ENCODE measurements around the gene CPAMD8. TPM values are rescaled to one million over a fixed set of nuclear protein-coding genes. Genes with fewer than 3 reads are reported as not detected.

CPAMD8 gene
- total and polyA plus RNA-seq, 9 of the 15 experiments (the other 6 are each of a cell fraction or from before 2014, with no cell fraction given): 0.20 to 2.1 (median 1.3) TPM

DNA sequence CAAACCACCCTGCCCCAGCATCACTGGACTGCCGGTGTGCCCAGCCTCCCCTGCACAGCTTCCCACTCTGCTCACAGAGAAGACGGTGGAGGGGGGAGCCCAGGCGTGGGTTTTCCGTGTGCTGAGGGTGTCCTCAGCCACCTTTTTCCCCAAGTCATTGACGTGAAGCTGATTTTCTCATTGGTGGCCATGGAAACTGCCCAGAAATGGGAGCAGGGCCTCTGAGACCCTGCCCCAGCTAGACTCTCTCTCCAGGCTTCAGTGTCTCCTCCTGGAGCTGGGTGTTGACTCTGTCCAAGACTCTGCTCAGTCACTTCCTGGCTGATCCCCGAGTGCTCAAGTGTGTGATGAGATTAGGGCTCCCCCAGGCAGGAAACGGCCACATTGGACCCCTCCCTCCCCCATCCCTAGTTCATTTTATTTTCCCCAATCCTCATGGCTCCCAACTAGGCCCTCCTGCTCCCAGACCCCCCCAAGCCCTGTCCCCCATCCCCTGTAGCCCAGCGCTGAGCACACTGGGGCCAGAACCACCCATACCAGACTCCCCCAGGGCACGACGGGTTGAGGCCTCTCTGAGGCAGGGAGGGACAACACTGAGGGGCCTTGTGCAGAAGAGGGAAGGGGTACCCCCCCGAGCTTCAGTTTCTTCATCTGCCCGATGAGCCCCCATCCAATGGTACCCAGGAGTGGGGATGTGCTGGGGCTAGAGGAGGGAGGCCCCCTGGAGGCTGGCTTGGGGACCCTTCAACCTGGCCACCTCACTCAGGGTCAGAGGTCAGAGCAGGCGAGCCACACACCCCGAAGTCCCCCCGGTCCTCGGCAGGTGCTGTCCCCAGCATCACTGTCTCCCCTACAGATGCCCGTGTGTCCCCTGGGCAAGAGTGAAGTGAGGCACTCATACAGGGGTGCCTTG is 139.0 kb downstream of the CPAMD8 start (continued):
- TF ChIP-seq, protein P1, sequence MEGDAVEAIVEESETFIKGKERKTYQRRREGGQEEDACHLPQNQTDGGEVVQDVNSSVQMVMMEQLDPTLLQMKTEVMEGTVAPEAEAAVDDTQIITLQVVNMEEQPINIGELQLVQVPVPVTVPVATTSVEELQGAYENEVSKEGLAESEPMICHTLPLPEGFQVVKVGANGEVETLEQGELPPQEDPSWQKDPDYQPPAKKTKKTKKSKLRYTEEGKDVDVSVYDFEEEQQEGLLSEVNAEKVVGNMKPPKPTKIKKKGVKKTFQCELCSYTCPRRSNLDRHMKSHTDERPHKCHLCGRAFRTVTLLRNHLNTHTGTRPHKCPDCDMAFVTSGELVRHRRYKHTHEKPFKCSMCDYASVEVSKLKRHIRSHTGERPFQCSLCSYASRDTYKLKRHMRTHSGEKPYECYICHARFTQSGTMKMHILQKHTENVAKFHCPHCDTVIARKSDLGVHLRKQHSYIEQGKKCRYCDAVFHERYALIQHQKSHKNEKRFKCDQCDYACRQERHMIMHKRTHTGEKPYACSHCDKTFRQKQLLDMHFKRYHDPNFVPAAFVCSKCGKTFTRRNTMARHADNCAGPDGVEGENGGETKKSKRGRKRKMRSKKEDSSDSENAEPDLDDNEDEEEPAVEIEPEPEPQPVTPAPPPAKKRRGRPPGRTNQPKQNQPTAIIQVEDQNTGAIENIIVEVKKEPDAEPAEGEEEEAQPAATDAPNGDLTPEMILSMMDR (IDR thresholded peaks at IDR 0.05 in 2 of 3, conservative IDR thresholded peaks at IDR 0.05 in 1 of 3; ENCODE audit: insufficient read depth in 2 of 3, low read depth in 1 of 3, low read length in 3 of 3): 0 out of 6 replicates have a peak, but pooled peaks of 1 of the 3 experiments have one; percentile 8
- 0 out of 2 replicates have a peak, but pooled peaks have one; percentile 11 for TF ChIP-seq SMAD4 (CRISPR knock-in tag; conservative IDR thresholded peaks at IDR 0.05)
- no peak for TF ChIP-seq ZNF12 (CRISPR knock-in tag; IDR thresholded peaks at IDR 0.05)
- TF ChIP-seq, protein P2, sequence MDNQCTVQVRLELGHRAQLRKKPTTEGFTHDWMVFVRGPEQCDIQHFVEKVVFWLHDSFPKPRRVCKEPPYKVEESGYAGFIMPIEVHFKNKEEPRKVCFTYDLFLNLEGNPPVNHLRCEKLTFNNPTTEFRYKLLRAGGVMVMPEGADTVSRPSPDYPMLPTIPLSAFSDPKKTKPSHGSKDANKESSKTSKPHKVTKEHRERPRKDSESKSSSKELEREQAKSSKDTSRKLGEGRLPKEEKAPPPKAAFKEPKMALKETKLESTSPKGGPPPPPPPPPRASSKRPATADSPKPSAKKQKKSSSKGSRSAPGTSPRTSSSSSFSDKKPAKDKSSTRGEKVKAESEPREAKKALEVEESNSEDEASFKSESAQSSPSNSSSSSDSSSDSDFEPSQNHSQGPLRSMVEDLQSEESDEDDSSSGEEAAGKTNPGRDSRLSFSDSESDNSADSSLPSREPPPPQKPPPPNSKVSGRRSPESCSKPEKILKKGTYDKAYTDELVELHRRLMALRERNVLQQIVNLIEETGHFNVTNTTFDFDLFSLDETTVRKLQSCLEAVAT (IDR thresholded peaks at IDR 0.05): peak in 1 of 2 experiments; percentile 93; a peak in 2 of 4 replicates
- TF ChIP-seq ZNF589 (CRISPR knock-in tag; IDR thresholded peaks at IDR 0.05; ENCODE audit: low read depth): 0 out of 2 replicates have a peak, but pooled peaks have one; percentile 8
- TF ChIP-seq ZNF695 (CRISPR knock-in tag; IDR thresholded peaks at IDR 0.05): 0 out of 2 replicates have a peak, but pooled peaks have one; percentile 74
- TF ChIP-seq TBL1XR1 (IDR thresholded peaks at IDR 0.05; ENCODE audit: low read length in 2 of 2): peak in 1 of 2 experiments; percentile 14; a peak in 1 of 4 replicates
- TF ChIP-seq ZC3H4 (CRISPR knock-in tag; IDR thresholded peaks at IDR 0.05; ENCODE audit: borderline replicate concordance): no peak
- TF ChIP-seq, protein P3, sequence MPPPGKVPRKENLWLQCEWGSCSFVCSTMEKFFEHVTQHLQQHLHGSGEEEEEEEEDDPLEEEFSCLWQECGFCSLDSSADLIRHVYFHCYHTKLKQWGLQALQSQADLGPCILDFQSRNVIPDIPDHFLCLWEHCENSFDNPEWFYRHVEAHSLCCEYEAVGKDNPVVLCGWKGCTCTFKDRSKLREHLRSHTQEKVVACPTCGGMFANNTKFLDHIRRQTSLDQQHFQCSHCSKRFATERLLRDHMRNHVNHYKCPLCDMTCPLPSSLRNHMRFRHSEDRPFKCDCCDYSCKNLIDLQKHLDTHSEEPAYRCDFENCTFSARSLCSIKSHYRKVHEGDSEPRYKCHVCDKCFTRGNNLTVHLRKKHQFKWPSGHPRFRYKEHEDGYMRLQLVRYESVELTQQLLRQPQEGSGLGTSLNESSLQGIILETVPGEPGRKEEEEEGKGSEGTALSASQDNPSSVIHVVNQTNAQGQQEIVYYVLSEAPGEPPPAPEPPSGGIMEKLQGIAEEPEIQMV (tag; conservative IDR thresholded peaks at IDR 0.05; ENCODE audit: low read depth): no peak; the same call in 1 of the 2 replicates
- TF ChIP-seq HMG20B (CRISPR knock-in tag; IDR thresholded peaks at IDR 0.05): no peak
- TF ChIP-seq, protein P4, sequence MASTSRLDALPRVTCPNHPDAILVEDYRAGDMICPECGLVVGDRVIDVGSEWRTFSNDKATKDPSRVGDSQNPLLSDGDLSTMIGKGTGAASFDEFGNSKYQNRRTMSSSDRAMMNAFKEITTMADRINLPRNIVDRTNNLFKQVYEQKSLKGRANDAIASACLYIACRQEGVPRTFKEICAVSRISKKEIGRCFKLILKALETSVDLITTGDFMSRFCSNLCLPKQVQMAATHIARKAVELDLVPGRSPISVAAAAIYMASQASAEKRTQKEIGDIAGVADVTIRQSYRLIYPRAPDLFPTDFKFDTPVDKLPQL (IDR thresholded peaks at IDR 0.05; ENCODE audit: extremely low read depth, insufficient read length): no peak
- TF ChIP-seq SAFB2 (IDR thresholded peaks at IDR 0.05; ENCODE audit: borderline replicate concordance, low read depth, low read length, severe bottlenecking): no peak
- TF ChIP-seq, protein P5, sequence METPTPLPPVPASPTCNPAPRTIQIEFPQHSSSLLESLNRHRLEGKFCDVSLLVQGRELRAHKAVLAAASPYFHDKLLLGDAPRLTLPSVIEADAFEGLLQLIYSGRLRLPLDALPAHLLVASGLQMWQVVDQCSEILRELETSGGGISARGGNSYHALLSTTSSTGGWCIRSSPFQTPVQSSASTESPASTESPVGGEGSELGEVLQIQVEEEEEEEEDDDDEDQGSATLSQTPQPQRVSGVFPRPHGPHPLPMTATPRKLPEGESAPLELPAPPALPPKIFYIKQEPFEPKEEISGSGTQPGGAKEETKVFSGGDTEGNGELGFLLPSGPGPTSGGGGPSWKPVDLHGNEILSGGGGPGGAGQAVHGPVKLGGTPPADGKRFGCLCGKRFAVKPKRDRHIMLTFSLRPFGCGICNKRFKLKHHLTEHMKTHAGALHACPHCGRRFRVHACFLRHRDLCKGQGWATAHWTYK (CRISPR knock-in tag; IDR thresholded peaks at IDR 0.05): no peak
- TF ChIP-seq MCM3 (IDR thresholded peaks at IDR 0.05): no peak
- no peak for TF ChIP-seq ESRRB (CRISPR knock-in tag; IDR thresholded peaks at IDR 0.05; ENCODE audit: borderline replicate concordance)
- TF ChIP-seq ZNF143 (CRISPR knock-in tag; IDR thresholded peaks at IDR 0.05): no peak
- peak; percentile 78 for TF ChIP-seq POLR2H (tag; IDR thresholded peaks at IDR 0.05; ENCODE audit: low read depth)
- TF ChIP-seq KLF1 (tag; IDR thresholded peaks at IDR 0.05): no peak
